Measurements from ENCODE around the gene CDC20B.

CDC20B gene

GRCh38 chr5:55081541-55081940, 91.4 kb downstream of the CDC20B start:
- no peak for TF ChIP-seq CTCF (IDR thresholded peaks at IDR 0.05)
- no peak overlapping the region for H3K27ac ChIP-seq
- H3K4me3 ChIP-seq, result no peak overlapping the region
- no peak for DNase-seq (ENCODE audit: low spot score)

- TF ChIP-seq CTCF (IDR thresholded peaks at IDR 0.05), result no peak
- no peak overlapping the region for H3K4me3 ChIP-seq
- no peak overlapping the region for H3K27ac ChIP-seq
- DNase-seq (ENCODE audit: low spot score), result no peak
These were observed 99.8 kb downstream of the CDC20B start for GRCh38 chr5:55073211-55073610.

- DNase-seq (ENCODE audit: low spot score), result no peak
- Histone ChIP-seq H3K27ac (no peak overlapping the region), H3K4me3 (no peak overlapping the region)
- no peak for TF ChIP-seq CTCF (IDR thresholded peaks at IDR 0.05)
These were observed 100.3 kb downstream of the CDC20B start for GRCh38 chr5:55072666-55073065.

- no peak for DNase-seq (ENCODE audit: low spot score)
- H3K4me3 ChIP-seq, result no peak overlapping the region
- no peak for TF ChIP-seq CTCF (IDR thresholded peaks at IDR 0.05)
- no peak overlapping the region for H3K27ac ChIP-seq
These were observed 101.6 kb downstream of the CDC20B start for GRCh38 chr5:55071413-55071812.

- no peak overlapping the region for H3K4me3 ChIP-seq
- no peak for DNase-seq (ENCODE audit: low spot score)
- TF ChIP-seq CTCF (IDR thresholded peaks at IDR 0.05), result no peak
- H3K27ac ChIP-seq, result no peak overlapping the region
These were observed 102.0 kb downstream of the CDC20B start for GRCh38 chr5:55070968-55071367.

GRCh38 chr5:55066277-55066676, 106.7 kb downstream of the CDC20B start:
- Histone ChIP-seq H3K27ac (no peak overlapping the region), H3K4me3 (no peak overlapping the region)
- no peak for TF ChIP-seq CTCF (IDR thresholded peaks at IDR 0.05)
- no peak for DNase-seq (ENCODE audit: low spot score)

- no peak overlapping the region for H3K27ac ChIP-seq
- no peak overlapping the region for H3K4me3 ChIP-seq
- no peak for DNase-seq (ENCODE audit: low spot score)
- TF ChIP-seq CTCF (IDR thresholded peaks at IDR 0.05), result no peak
These were observed 108.5 kb downstream of the CDC20B start for GRCh38 chr5:55064523-55064922.

All from coronary artery (tissue), 2 donors.